ENCODE results near the gene FRMPD2. TPM values are rescaled to one million over a fixed set of nuclear protein-coding genes. Genes with fewer than 3 reads are reported as not detected.

The FRMPD2 gene
- total RNA-seq, 1 experiment from 2014 or later, result not detected

DNA sequence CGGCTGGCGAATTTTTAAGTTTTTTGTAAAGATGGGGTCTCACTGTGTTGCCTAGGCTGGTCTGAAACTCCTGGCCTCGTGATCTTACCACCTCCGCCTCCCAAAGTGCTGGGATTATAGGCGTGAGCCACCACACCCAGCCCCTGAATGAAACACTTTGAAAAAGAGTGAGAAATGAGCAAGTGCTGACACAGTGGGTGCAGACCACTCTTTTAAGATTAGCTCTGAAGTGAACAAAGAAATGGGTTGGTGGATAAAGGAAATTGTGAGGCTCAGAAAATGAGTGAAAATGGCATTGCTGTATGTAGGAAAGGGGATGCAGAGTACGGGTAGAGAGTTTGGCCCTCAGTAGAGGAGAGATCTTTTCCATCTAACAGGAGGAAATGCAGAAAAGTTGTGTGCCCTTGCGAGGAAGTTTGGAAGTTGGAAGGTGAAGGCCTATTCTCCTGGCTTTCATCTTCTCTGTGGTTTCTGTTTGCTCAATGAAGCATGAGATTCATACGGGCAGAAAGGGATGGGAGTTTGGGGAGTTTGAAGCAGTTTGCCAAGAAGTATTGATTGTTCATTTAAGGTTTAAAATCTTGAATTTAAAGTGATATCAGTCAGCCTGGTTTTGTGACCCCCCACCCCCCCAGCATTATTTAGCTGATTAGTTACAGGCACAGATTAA lies 43.0 kb upstream of the FRMPD2 start:
- no peak overlapping the region for H3K4me3 ChIP-seq (ENCODE audit: low read depth, low read length)
- DNase-seq, result no peak
- ChIA-PET CTCF (interaction anchor here (1.5 kb wide), 1 partner anchor 11 kb away, joined by 10 read pairs; the partner anchor contains the start of gene MAPK8), POLR2A (no interaction called here)
- Mint-ChIP-seq H3K9me3 (ENCODE audit: unreplicated experiment) (no peaks in the 10 kb centered on the region), H3K27ac (ENCODE audit: unreplicated experiment) (no peak overlapping the region), H3K27me3 (ENCODE audit: insufficient read depth, unreplicated experiment) (no peaks in the 10 kb centered on the region), H3K4me1 (ENCODE audit: low read depth, unreplicated experiment) (no peaks in the 10 kb centered on the region), H3K36me3 (ENCODE audit: insufficient read depth, unreplicated experiment) (no peaks in the 10 kb centered on the region), H3K4me3 (ENCODE audit: unreplicated experiment) (no peak overlapping the region)
- no peaks in the 10 kb centered on the region for H3K36me3 ChIP-seq (ENCODE audit: control insufficient read depth, insufficient read depth, low read length)
- H3K27me3 ChIP-seq (replicated peaks; ENCODE audit: control insufficient read depth, insufficient read depth, low read length), result no peaks in the 10 kb centered on the region
- BruUV-seq (replicated peaks), result no TSS peak
- TF ChIP-seq, protein P1, sequence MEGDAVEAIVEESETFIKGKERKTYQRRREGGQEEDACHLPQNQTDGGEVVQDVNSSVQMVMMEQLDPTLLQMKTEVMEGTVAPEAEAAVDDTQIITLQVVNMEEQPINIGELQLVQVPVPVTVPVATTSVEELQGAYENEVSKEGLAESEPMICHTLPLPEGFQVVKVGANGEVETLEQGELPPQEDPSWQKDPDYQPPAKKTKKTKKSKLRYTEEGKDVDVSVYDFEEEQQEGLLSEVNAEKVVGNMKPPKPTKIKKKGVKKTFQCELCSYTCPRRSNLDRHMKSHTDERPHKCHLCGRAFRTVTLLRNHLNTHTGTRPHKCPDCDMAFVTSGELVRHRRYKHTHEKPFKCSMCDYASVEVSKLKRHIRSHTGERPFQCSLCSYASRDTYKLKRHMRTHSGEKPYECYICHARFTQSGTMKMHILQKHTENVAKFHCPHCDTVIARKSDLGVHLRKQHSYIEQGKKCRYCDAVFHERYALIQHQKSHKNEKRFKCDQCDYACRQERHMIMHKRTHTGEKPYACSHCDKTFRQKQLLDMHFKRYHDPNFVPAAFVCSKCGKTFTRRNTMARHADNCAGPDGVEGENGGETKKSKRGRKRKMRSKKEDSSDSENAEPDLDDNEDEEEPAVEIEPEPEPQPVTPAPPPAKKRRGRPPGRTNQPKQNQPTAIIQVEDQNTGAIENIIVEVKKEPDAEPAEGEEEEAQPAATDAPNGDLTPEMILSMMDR (IDR thresholded peaks at IDR 0.05; ENCODE audit: insufficient read depth in 1 of 2, low read depth in 1 of 2, low read length in 1 of 2, severe bottlenecking in 1 of 2, unreplicated experiment in 1 of 2), result no peak
- no peaks in the 10 kb centered on the region for H3K9me3 ChIP-seq
- intact Hi-C loops (cut with micrococcal nuclease; ENCODE audit: unreplicated experiment), result no loop called here
- peaks cover 11% of the 10 kb centered on the region for H3K4me1 ChIP-seq

DNA sequence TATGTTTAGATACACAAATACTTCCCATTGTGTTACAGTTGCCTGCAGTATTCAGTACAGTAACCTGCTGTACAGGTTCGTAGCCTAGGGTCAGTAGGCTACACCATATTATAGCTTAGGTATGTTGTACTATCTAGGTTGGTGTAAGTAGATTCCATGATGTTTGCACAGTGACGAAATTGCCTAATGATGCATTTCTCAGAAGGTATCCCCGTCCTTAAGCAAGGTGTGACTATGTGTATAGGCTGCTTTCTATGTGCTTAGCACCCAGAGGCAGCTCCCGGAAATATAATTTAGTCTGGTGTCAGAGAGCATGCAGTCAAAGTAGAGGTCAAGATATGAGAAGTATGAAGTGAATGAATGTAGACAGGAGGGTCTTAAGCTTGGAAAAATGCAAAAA lies 41.7 kb upstream of the FRMPD2 start:
- DNase-seq, result peak; percentile 51 to 56
- TF ChIP-seq, protein P1 (IDR thresholded peaks at IDR 0.05; ENCODE audit: insufficient read depth in 1 of 2, low read depth in 1 of 2, low read length in 1 of 2, severe bottlenecking in 1 of 2, unreplicated experiment in 1 of 2), result no peak
- CTCF ChIA-PET, result interaction anchor here (0.7 to 1.5 kb wide), 3 partner anchors 10 to 340 kb away, joined by 5 to 10 read pairs (median 6); partner anchors contain the start of gene MAPK8

DNA sequence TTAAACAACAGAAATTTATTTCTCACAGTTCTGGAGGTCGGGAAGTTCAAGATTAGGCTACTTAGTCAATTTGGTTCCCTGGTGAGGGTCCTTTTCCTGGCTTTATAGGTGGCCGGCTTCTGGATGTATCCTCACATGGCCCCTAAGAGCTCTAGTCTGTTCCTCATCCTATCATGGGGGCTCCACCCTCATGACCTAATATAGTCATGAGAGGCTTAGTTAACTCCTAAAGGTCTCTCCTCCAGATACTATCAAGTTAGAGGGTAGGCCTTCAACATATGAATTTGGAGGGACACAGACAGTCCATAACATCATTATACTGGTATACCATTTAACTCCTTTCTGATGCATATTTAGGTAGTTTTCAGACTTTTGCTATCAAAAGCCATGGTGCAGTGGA lies 39.6 kb upstream of the FRMPD2 start:
- ChIA-PET CTCF (no interaction called here), POLR2A (no interaction called here)
- Mint-ChIP-seq H3K4me1 (ENCODE audit: low read depth, unreplicated experiment) (no peaks in the 10 kb centered on the region), H3K27me3 (ENCODE audit: insufficient read depth, unreplicated experiment) (no peaks in the 10 kb centered on the region), H3K36me3 (ENCODE audit: insufficient read depth, unreplicated experiment) (no peaks in the 10 kb centered on the region), H3K27ac (ENCODE audit: unreplicated experiment) (no peak overlapping the region), H3K4me3 (ENCODE audit: unreplicated experiment) (no peak overlapping the region), H3K9me3 (ENCODE audit: unreplicated experiment) (no peaks in the 10 kb centered on the region)
- DNase-seq, result no peak
- Histone ChIP-seq H3K36me3 (ENCODE audit: control insufficient read depth, insufficient read depth, low read length) (no peaks in the 10 kb centered on the region), H3K27me3 (replicated peaks; ENCODE audit: control insufficient read depth, insufficient read depth, low read length) (no peaks in the 10 kb centered on the region), H3K9me3 (no peaks in the 10 kb centered on the region), H3K4me1 (peaks cover 18% of the 10 kb centered on the region), H3K4me3 (ENCODE audit: low read depth, low read length) (no peak overlapping the region)
- intact Hi-C loops (cut with micrococcal nuclease; ENCODE audit: unreplicated experiment), result no loop called here
- BruUV-seq (replicated peaks), result no TSS peak
- TF ChIP-seq, protein P1 (IDR thresholded peaks at IDR 0.05; ENCODE audit: insufficient read depth in 1 of 2, low read depth in 1 of 2, low read length in 1 of 2, severe bottlenecking in 1 of 2, unreplicated experiment in 1 of 2), result no peak

More for the DNA sequence above, 41.7 kb upstream of the FRMPD2 start:
- Mint-ChIP-seq H3K4me1 (ENCODE audit: low read depth, unreplicated experiment) (no peaks in the 10 kb centered on the region), H3K27ac (ENCODE audit: unreplicated experiment) (no peak overlapping the region), H3K4me3 (ENCODE audit: unreplicated experiment) (no peak overlapping the region), H3K36me3 (ENCODE audit: insufficient read depth, unreplicated experiment) (no peaks in the 10 kb centered on the region), H3K9me3 (ENCODE audit: unreplicated experiment) (no peaks in the 10 kb centered on the region), H3K27me3 (ENCODE audit: insufficient read depth, unreplicated experiment) (no peaks in the 10 kb centered on the region)
- Histone ChIP-seq H3K27me3 (replicated peaks; ENCODE audit: control insufficient read depth, insufficient read depth, low read length) (no peaks in the 10 kb centered on the region), H3K36me3 (ENCODE audit: control insufficient read depth, insufficient read depth, low read length) (no peaks in the 10 kb centered on the region), H3K9me3 (no peaks in the 10 kb centered on the region), H3K4me1 (peaks cover 11% of the 10 kb centered on the region), H3K4me3 (ENCODE audit: low read depth, low read length) (no peak overlapping the region)
- POLR2A ChIA-PET, result no interaction called here
- intact Hi-C loops (cut with micrococcal nuclease; ENCODE audit: unreplicated experiment), result no loop called here
- BruUV-seq (replicated peaks), result no TSS peak

Data from Caco-2 (cell line).